MM.1S (cell line): ENCODE measurements around the gene COLEC11.
"Not testable (repeated sequence)": the region's sequence is repeated elsewhere in the genome, so short reads cannot be mapped to it uniquely, and the experiment has no call there.

Experiments
- DNase-seq: peaks from one replicate; pipeline ENCODE4 v3.0.0-alpha.2; 2015
- H2AFZ ChIP-seq: fragments of 300-600 bp; sonication (generic); 2 replicates; pipeline ENCODE4 v1.6.0; 2016; ENCODE audit warnings: antibody characterized with exemption, low read length
- H3F3A ChIP-seq: fragments of 300-600 bp; sonication (generic); 2 replicates; pipeline ENCODE4 v1.6.1; 2016; ENCODE audit warnings: mild to moderate bottlenecking, antibody characterized with exemption, low read length, moderate library complexity, mixed read lengths; ENCODE audit not compliant: insufficient read depth
- H3K27ac ChIP-seq: fragments of 300-600 bp; sonication (generic); 2 replicates; pipeline ENCODE4 v1.5.1; 2016; ENCODE audit warnings: mild to moderate bottlenecking, low read length
- H3K27me3 ChIP-seq: fragments of 300-600 bp; sonication (generic); replicated peaks from 2 replicates; pipeline ENCODE4 v1.6.0; 2016; ENCODE audit warnings: low read length; ENCODE audit not compliant: insufficient read depth
- H3K36me3 ChIP-seq: fragments of 300-600 bp; sonication (generic); replicated peaks from 2 replicates; pipeline ENCODE4 v1.6.1; 2016; ENCODE audit warnings: mild to moderate bottlenecking, low read length, mixed read lengths; ENCODE audit not compliant: insufficient read depth
- H3K4me1 ChIP-seq: fragments of 300-600 bp; sonication (generic); 2 replicates; pipeline ENCODE4 v1.6.1; 2016; ENCODE audit warnings: low read length, mixed read lengths
- H3K4me2 ChIP-seq: fragments of 300-600 bp; sonication (generic); 2 replicates; pipeline ENCODE4 v1.6.0; 2016; ENCODE audit warnings: low read depth, low read length
- H3K4me3 ChIP-seq: fragments of 300-600 bp; sonication (generic); 2 replicates; pipeline ENCODE4 v1.5.1; 2016; ENCODE audit warnings: low read length, mixed read lengths
- H3K79me2 ChIP-seq: fragments of 300-600 bp; sonication (generic); 2 replicates; pipeline ENCODE4 v1.6.1; 2016; ENCODE audit warnings: mixed run types, low read length, mixed read lengths
- H3K9ac ChIP-seq: fragments of 300-600 bp; sonication (generic); 2 replicates; pipeline ENCODE4 v1.6.1; 2016; ENCODE audit warnings: low read length, mixed read lengths
- H3K9me2 ChIP-seq: fragments of 300-600 bp; sonication (generic); replicated peaks from 2 replicates; pipeline ENCODE4 v1.6.1; 2016; ENCODE audit warnings: mild to moderate bottlenecking, low read length, mixed read lengths; ENCODE audit not compliant: insufficient read depth
- H3K9me3 ChIP-seq: fragments of 300-600 bp; sonication (generic); replicated peaks from 2 replicates; pipeline ENCODE4 v1.6.1; 2016; ENCODE audit warnings: mild to moderate bottlenecking, low read length, mixed read lengths; ENCODE audit not compliant: insufficient read depth
- H4K20me1 ChIP-seq: fragments of 300-600 bp; sonication (generic); 2 replicates; pipeline ENCODE4 v1.6.1; 2016; ENCODE audit warnings: mild to moderate bottlenecking, low read length, moderate library complexity, mixed read lengths; ENCODE audit not compliant: insufficient read depth
- EZH2 ChIP-seq: fragments of 300-600 bp; sonication (generic); optimal IDR thresholded peaks from 2 replicates; pipeline ENCODE3; 2017; ENCODE audit warnings: low read depth, mild to moderate bottlenecking, antibody characterized with exemption, low read length, mixed read lengths
- EZH2phosphoT487 ChIP-seq: fragments of 300-600 bp; sonication (generic); IDR thresholded peaks from 2 replicates; pipeline ENCODE4 v1.6.1; 2018; ENCODE audit warnings: antibody characterized with exemption, low read length
- TF ChIP-seq, protein P1 (sequence below): fragments of 300-600 bp; sonication (generic); IDR thresholded peaks from 2 replicates; pipeline ENCODE4 v1.5.1; 2016; ENCODE audit warnings: antibody characterized with exemption, low read length, mixed read lengths

Gene COLEC11

DNA sequence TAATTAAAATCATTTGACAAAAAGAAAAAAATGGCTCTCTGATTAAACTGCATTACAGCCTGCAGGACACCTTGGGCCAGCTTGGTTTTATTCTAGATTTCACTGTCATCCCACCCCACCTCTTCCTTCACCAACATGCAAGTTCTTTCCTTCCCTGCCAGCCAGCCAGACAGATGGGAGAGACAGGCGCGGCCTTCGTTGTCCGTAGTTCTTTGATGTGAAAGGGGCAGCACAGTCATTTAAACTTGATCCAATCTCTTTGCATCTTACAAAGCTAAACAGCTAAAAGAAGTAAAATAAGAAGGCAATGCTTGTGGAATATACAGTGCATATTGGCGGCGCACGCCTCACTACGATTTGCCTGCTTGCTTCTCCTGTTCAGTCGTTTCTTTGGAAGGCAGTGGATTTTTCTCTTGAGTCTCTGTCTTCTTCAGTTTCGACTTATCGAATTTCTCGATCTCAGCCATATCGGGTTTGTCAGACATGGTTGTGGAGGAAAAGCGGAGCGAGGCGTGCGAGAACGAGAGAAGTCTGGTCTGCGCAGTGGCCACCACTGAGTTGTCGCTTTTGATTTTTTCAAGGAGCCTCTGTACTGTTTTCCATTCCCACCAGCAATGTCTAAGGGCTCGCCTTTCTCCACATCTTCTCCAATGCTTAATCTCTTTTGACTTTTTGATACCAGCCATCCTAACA is 22.4 kb downstream of the COLEC11 start:
- Histone ChIP-seq H3K79me2 (no peaks in the 10 kb centered on the region), H3K9me3 (no peaks in the 10 kb centered on the region), H3K4me1 (no peaks in the 10 kb centered on the region), H4K20me1 (no peaks in the 10 kb centered on the region), H3K27ac (no peak overlapping the region), H3K27me3 (no peaks in the 10 kb centered on the region), H3K36me3 (no peaks in the 10 kb centered on the region), H3K9me2 (no peaks in the 10 kb centered on the region), H3F3A (no peaks in the 10 kb centered on the region), H3K9ac (no peak overlapping the region), H2AFZ (no peak overlapping the region), H3K4me3 (no peak overlapping the region), H3K4me2 (no peak overlapping the region)
- TF ChIP-seq EZH2phosphoT487 (no peak), EZH2 (no peak)
- TF ChIP-seq, protein P1, sequence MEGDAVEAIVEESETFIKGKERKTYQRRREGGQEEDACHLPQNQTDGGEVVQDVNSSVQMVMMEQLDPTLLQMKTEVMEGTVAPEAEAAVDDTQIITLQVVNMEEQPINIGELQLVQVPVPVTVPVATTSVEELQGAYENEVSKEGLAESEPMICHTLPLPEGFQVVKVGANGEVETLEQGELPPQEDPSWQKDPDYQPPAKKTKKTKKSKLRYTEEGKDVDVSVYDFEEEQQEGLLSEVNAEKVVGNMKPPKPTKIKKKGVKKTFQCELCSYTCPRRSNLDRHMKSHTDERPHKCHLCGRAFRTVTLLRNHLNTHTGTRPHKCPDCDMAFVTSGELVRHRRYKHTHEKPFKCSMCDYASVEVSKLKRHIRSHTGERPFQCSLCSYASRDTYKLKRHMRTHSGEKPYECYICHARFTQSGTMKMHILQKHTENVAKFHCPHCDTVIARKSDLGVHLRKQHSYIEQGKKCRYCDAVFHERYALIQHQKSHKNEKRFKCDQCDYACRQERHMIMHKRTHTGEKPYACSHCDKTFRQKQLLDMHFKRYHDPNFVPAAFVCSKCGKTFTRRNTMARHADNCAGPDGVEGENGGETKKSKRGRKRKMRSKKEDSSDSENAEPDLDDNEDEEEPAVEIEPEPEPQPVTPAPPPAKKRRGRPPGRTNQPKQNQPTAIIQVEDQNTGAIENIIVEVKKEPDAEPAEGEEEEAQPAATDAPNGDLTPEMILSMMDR, result no peak
- no peak for DNase-seq

DNA sequence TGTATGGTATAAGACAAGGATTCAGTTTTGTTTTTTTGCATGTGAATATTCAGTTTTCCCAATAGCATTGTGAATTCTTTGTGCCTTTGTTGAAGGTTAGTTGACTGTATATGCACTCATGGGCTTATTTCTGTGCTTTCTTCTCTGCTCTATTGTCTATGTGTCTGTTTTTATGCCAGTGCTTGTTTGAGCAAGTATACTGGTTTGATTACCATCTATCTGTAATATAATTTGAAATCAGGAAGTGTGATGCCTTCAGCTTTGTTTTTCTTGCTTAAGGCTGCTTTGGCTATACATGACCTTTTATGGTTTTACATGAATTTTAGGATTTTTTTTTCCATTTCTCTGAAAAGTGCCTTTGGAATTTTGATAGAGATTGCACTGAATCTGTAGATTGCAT is 23.5 kb downstream of the COLEC11 start:
- Histone ChIP-seq H3K27me3 (no peaks in the 10 kb centered on the region), H3K27ac (no peak overlapping the region), H3K36me3 (no peaks in the 10 kb centered on the region), H4K20me1 (no peaks in the 10 kb centered on the region), H3K4me3 (no peak overlapping the region), H3K9me3 (no peaks in the 10 kb centered on the region), H3K9ac (no peak overlapping the region), H3F3A (no peaks in the 10 kb centered on the region), H2AFZ (no peak overlapping the region), H3K79me2 (no peaks in the 10 kb centered on the region), H3K4me2 (no peak overlapping the region), H3K9me2 (no peaks in the 10 kb centered on the region), H3K4me1 (no peaks in the 10 kb centered on the region)
- TF ChIP-seq EZH2phosphoT487 (no peak), EZH2 (no peak)
- TF ChIP-seq, protein P1, result no peak
- no peak for DNase-seq

DNA sequence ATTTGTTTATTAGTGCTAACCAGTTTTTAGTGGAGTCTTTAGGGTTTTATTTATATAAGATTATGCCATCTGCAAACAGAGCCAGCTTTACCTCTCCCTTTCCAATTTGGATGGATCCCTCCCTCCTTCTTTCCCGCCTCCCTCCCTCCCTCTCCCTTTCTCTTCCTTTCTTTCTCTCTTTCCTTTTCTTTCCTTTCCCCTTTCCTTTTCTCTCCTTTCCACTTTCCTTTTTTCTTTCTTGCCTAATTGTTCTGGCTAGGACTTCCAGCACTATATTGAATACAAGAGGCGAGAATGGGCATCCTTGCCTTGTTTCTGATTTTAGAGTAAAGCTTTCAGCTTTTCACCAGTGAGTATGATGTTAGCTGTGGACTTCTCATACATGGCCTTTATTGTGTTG is 24.1 kb downstream of the COLEC11 start:
- TF ChIP-seq, protein P1, result no peak
- TF ChIP-seq EZH2phosphoT487, result no peak
- TF ChIP-seq EZH2, result no peak
- H3K36me3 ChIP-seq, result no peaks in the 10 kb centered on the region
- no peak overlapping the region for H3K9ac ChIP-seq
- no peaks in the 10 kb centered on the region for H3F3A ChIP-seq
- no peak overlapping the region for H2AFZ ChIP-seq
- H3K27ac ChIP-seq, result no peak overlapping the region
- H3K9me2 ChIP-seq, result no peaks in the 10 kb centered on the region
- H3K4me1 ChIP-seq, result no peaks in the 10 kb centered on the region
- no peak overlapping the region for H3K4me3 ChIP-seq
- DNase-seq, result no peak
- H4K20me1 ChIP-seq, result no peaks in the 10 kb centered on the region
- H3K79me2 ChIP-seq, result no peaks in the 10 kb centered on the region
- H3K4me2 ChIP-seq, result no peak overlapping the region
- H3K27me3 ChIP-seq, result no peaks in the 10 kb centered on the region
- no peaks in the 10 kb centered on the region for H3K9me3 ChIP-seq

DNA sequence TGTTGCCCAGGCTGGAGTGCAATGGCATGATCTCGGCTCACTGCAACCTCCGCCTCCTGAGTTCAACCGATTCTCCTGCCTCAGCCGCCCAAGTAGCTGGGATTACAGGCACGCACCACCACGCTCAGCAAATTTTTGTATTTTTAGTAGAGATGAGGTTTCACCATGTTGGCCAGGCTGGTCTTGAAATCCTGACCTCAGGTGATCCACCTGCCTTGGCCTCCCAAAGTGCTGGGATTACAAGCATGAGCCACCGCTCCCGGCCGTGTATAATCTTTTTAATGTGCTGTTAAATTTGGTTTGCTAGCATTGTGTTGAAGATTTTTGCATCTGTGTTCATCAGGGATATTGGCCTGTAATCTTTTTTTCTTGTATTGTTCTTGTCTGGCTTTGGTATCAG is 24.7 kb downstream of the COLEC11 start:
- not testable (repeated sequence) for H3K27me3 ChIP-seq, H3K9me2 ChIP-seq, H3K4me2 ChIP-seq, H3K4me3 ChIP-seq, H4K20me1 ChIP-seq, H3K9me3 ChIP-seq, H3K4me1 ChIP-seq, H3K36me3 ChIP-seq, H3F3A ChIP-seq, H3K79me2 ChIP-seq, H3K9ac ChIP-seq, DNase-seq, H2AFZ ChIP-seq, H3K27ac ChIP-seq
